ENCODE data around the gene TET1.

- TF ChIP-seq CTCF (conservative IDR thresholded peaks at IDR 0.05; ENCODE audit: low read depth in 2 of 2): no peak
- no peak for TF ChIP-seq EZH2phosphoT487 (IDR thresholded peaks at IDR 0.05; ENCODE audit: unreplicated experiment)
- no peak for TF ChIP-seq CREB1 (CRISPR knock-in tag; IDR thresholded peaks at IDR 0.05; ENCODE audit: low read depth)
- no peak for TF ChIP-seq JUNB (IDR thresholded peaks at IDR 0.05; ENCODE audit: unreplicated experiment)
Measured at GRCh38 chr10:68558478-68558877, 1.7 kb upstream of the TET1 start.

Data from GM23338 (cell line).